Thyroid gland (tissue), 4 donors: ENCODE measurements around the gene CLDN9.

Experiments used
- CTCF ChIP-seq, 6 experiments: fragments of 200-600 bp in 3 of 6; fragments of 450-650 bp in 3 of 6; sonication (generic) in 3 of 6; IDR thresholded peaks; one replicate each; pipeline ENCODE4 v1.5.1; 2016 to 2019; ENCODE audit warnings: antibody characterized with exemption in 6 of 6, mild to moderate bottlenecking in 2 of 6, inconsistent platforms in 1 of 6, moderate library complexity in 1 of 6
- POLR2A ChIP-seq, 2 donors: fragments of 450-650 bp; IDR thresholded peaks; one replicate each; pipeline ENCODE4 v1.6.1; 2017; ENCODE audit warnings: antibody characterized with exemption in 2 of 2, mild to moderate bottlenecking in 2 of 2, moderate library complexity in 1 of 2

DNA sequence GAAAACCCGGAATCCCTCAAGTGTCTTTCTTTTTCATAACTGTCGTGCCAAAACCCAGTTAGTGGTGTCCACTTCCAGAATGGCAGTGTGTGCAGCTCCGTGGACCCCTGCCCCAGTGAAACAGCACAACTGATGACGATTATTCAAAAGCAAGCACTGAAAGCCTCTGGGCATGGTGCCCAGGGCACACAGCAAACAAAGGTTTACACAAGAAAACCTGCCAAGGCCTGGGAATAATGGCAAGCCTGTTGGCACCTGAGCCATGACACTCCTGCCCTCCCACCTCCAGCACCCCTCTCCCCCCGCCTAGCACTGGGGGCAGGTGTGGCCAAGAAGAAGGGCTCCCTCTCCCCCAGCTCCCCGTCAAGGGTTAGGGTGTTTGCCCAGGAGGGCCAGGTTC lies 35.3 kb upstream of the CLDN9 start:
- TF ChIP-seq CTCF (IDR thresholded peaks at IDR 0.05) = no peak
- TF ChIP-seq POLR2A (IDR thresholded peaks at IDR 0.05) = no peak
